GM12878 (cell line): ENCODE measurements around the gene ZNF701. TPM values are rescaled to one million over a fixed set of nuclear protein-coding genes. Genes with fewer than 3 reads are reported as not detected.

Experiments used
- ASH2L ChIP-seq: fragments of 300-600, 200-600 bp; sonication (generic); IDR thresholded peaks from 2 replicates; pipeline ENCODE4 v1.6.1; 2017; ENCODE audit warnings: low read depth, mild to moderate bottlenecking, borderline replicate concordance
- CBFB ChIP-seq: IDR thresholded peaks from 2 replicates; pipeline ENCODE4 v1.6.1; 2016; ENCODE audit warnings: antibody characterized with exemption, low read depth
- E2F4 ChIP-seq: IDR thresholded peaks from 2 replicates; pipeline ENCODE4 v1.6.1; 2012; ENCODE audit warnings: low read depth, low read length, improper control_type of control experiment
- E2F8 ChIP-seq: fragments of 450-650 bp; IDR thresholded peaks from 2 replicates; pipeline ENCODE4 v1.6.1; 2018; ENCODE audit warnings: mild to moderate bottlenecking, low read depth, moderate library complexity; ENCODE audit not compliant: partially characterized antibody
- FOXM1 ChIP-seq: IDR thresholded peaks from 2 replicates; pipeline ENCODE4 v1.6.1; 2012; ENCODE audit warnings: low read depth, mild to moderate bottlenecking, inconsistent platforms, low read length, moderate library complexity
- SMC3 ChIP-seq: IDR thresholded peaks from 2 replicates; pipeline ENCODE4 v1.6.1; 2011; ENCODE audit warnings: low read length, improper control_type of control experiment, borderline replicate concordance
- ZNF687 ChIP-seq: fragments of 450-650 bp; IDR thresholded peaks from 2 replicates; pipeline ENCODE4 v1.6.1; 2017; ENCODE audit warnings: mild to moderate bottlenecking, moderate library complexity
- polyA plus RNA-seq, 11 experiments: library from polyadenylated mRNA; depleted of rRNA in 4 of 11; unstranded in 6 of 11; stranded (reverse) in 5 of 11; fragments of >200 nt; fragmentation: Nextera tagmentation in 4 of 11; fragmentation: Illumina TruSeq in 1 of 11; extraction: Ambion mirVana in 4 of 11; extraction: Trizol in 1 of 11; gene quantifications; 1 replicate in 1 of 11; 2 replicates in 10 of 11; pipeline versions ENCODE4 v1.2.1 to v1.2.3, GENCODE V29; 2011 to 2016; ENCODE audit warnings: inconsistent platforms in 2 of 11, missing spikeins in 2 of 11, low read depth in 1 of 11
- total RNA-seq, 4 experiments: library from RNA; depleted of rRNA in 3 of 4; stranded (reverse); fragments of >200 nt in 3 of 4; fragmentation: Illumina TruSeq in 1 of 4; extraction: Trizol in 1 of 4; gene quantifications; 2 replicates each; pipeline versions ENCODE4 v1.2.1 to v1.2.3, GENCODE V29; 2013 to 2021

ZNF701 gene
- total and polyA plus RNA-seq, 10 of the 15 experiments (the other 5 are each of a cell fraction or from before 2014, with no cell fraction given): 3.1 to 18.1 (median 8.0) TPM

DNA sequence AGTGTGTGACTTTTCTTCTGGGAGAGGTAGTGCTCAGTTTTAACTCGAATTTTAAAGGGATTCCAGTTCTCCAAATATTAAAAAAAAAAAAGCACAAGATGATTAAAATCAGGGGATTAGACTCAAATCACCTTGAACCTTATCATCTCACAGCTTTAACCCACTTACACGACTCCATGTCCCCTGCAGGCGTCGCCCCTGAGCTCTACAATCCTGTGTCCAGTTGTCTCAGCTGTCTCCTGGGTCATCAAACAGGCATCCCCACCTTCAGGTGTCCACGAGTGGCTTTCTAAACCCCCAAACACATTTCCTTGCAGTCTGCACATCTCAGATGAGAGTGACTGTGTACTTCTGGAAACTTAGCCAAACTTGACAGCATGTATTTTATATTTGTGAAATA is 28.5 kb upstream of the ZNF701 start (continued):
- TF ChIP-seq ZNF687 (no peak), SMC3 (no peak), CBFB (no peak), E2F8 (no peak), FOXM1 (no peak), E2F4 (no peak), ASH2L (no peak)
